A549 (cell line): ENCODE results near the gene KLF4. TPM values are rescaled to one million over a fixed set of nuclear protein-coding genes. Genes with fewer than 3 reads are reported as not detected.

Experiments
- ATAC-seq, 2 experiments: fragments of 200-7000 bp in 1 of 2; fragments of >200 bp in 1 of 2; cut with Nextera tagmentation in 1 of 2; cut with Tn5 transposase in 1 of 2; 3 replicates each; pipeline versions ENCODE4 v1.8.0 to v1.9.1; 2018 to 2020; ENCODE audit warnings: mild to moderate bottlenecking in 1 of 2, moderate library complexity in 1 of 2
- CTCF ChIA-PET: fragments of 300-600 bp; sonication (Branson Sonifier 250); formaldehyde crosslinking; extraction: SDS; loops from one replicate; lab custom pipeline; 2021; ENCODE audit warnings: antibody characterized with exemption, inconsistent platforms; lab: Yijun Ruan, JAX
- POLR2A ChIA-PET: fragments of 350-600 bp; formaldehyde crosslinking; extraction: SDS; loops from one replicate; lab custom pipeline; 2021; ENCODE audit warnings: antibody characterized with exemption, inconsistent platforms; lab: Yijun Ruan, JAX
- DNase-seq, 2 experiments: peaks; one replicate each; pipeline versions ENCODE4 v3.0.0 to v3.0.0-alpha.2; 2011 to 2016; ENCODE audit warnings: low read depth in 1 of 2, low spot score in 1 of 2
- FAIRE-seq: peaks from 2 replicates; lab custom pipeline; 2011; peaks lifted over from hg19 to GRCh38; lab: Jason Lieb, UNC
- H3K27ac ChIP-seq, 2 experiments: fragments of >200 bp; sonication (Bioruptor Twin); formaldehyde crosslinking; 3 replicates each; pipeline ENCODE4 v1.5.1; 2016 to 2017
- H3K4me1 ChIP-seq: fragments of >200 bp; sonication (Bioruptor Twin); formaldehyde crosslinking; 3 replicates; pipeline ENCODE4 v1.6.1; 2016
- H3K4me2 ChIP-seq: fragments of >200 bp; sonication (Bioruptor Twin); formaldehyde crosslinking; 3 replicates; pipeline ENCODE4 v1.6.1; 2016
- H3K4me3 ChIP-seq: fragments of >200 bp; sonication (Bioruptor Twin); formaldehyde crosslinking; 3 replicates; pipeline ENCODE4 v1.5.1; 2016
- H3K9me3 ChIP-seq: fragments of >200 bp; sonication (Bioruptor Twin); formaldehyde crosslinking; 3 replicates; pipeline ENCODE4 v1.6.1; 2016
- CEBPB ChIP-seq, 2 experiments: fragments of >200 bp in 1 of 2; sonication (Bioruptor Twin) in 1 of 2; formaldehyde crosslinking in 1 of 2; IDR thresholded peaks; 2 replicates each; pipeline ENCODE4 v1.6.1; 2012 to 2016
- CHD2 ChIP-seq: fragments of 150-350 bp; IDR thresholded peaks from 2 replicates; pipeline ENCODE4 v1.6.1; 2014; ENCODE audit warnings: low read length; ENCODE audit not compliant: partially characterized antibody
- CHD4 ChIP-seq: fragments of 200-600 bp; sonication (generic); IDR thresholded peaks from 2 replicates; pipeline ENCODE4 v1.6.1; 2016; ENCODE audit warnings: antibody characterized with exemption, mild to moderate bottlenecking, borderline replicate concordance
- CTCF ChIP-seq: fragments of >200 bp; sonication (Bioruptor Twin); formaldehyde crosslinking; IDR thresholded peaks from 3 replicates; pipeline ENCODE4 v1.5.1; 2016
- FOXS1 ChIP-seq: fragments of 250-450 bp; sonication (Bioruptor Pico); IDR thresholded peaks from 2 replicates; pipeline ENCODE4 v1.5.0; 2020; ENCODE audit warnings: mild to moderate bottlenecking, moderate library complexity
- GATA3 ChIP-seq: IDR thresholded peaks from 2 replicates; pipeline ENCODE4 v1.6.1; 2012; ENCODE audit warnings: borderline replicate concordance
- HDAC2 ChIP-seq: fragments of 200-600 bp; sonication (generic); IDR thresholded peaks from 2 replicates; pipeline ENCODE4 v1.6.1; 2016
- HOXB13 ChIP-seq: fragments of 250-450 bp; sonication (Bioruptor Pico); IDR thresholded peaks from 2 replicates; pipeline ENCODE4 v1.5.0; 2020; ENCODE audit warnings: low read depth, mild to moderate bottlenecking, moderate library complexity
- JUN ChIP-seq, 2 experiments: fragments of >200 bp; sonication (Bioruptor Twin); formaldehyde crosslinking; IDR thresholded peaks; 2 replicates in 1 of 2; 3 replicates in 1 of 2; pipeline ENCODE4 v1.6.1; 2016 to 2017
- JUNB ChIP-seq: fragments of >200 bp; sonication (Bioruptor Twin); formaldehyde crosslinking; IDR thresholded peaks from 2 replicates; pipeline ENCODE4 v1.6.1; 2016
- KDM1A ChIP-seq: fragments of 200-600 bp; sonication (generic); IDR thresholded peaks from 2 replicates; pipeline ENCODE4 v1.6.1; 2016; ENCODE audit warnings: low read depth, mild to moderate bottlenecking
- MAFK ChIP-seq: fragments of 450-650 bp; IDR thresholded peaks from 2 replicates; pipeline ENCODE4 v1.6.1; 2014; ENCODE audit not compliant: partially characterized antibody
- MAX ChIP-seq: IDR thresholded peaks from 2 replicates; pipeline ENCODE4 v1.6.1; 2012
- MAZ ChIP-seq: fragments of 150-350 bp; IDR thresholded peaks from 2 replicates; pipeline ENCODE4 v1.6.1; 2014; ENCODE audit warnings: antibody characterized with exemption, low read depth, low read length, borderline replicate concordance
- NFE2L2 ChIP-seq: fragments of 150-350 bp; conservative IDR thresholded peaks from 2 replicates; pipeline ENCODE4 v1.6.1; 2014; ENCODE audit warnings: low read length
- PHF8 ChIP-seq: fragments of 200-600 bp; sonication (generic); IDR thresholded peaks from 2 replicates; pipeline ENCODE4 v1.6.1; 2016; ENCODE audit warnings: low read depth, mild to moderate bottlenecking, antibody characterized with exemption, moderate library complexity, borderline replicate concordance
- RAD21 ChIP-seq, 2 experiments: fragments of >200 bp in 1 of 2; sonication (Bioruptor Twin) in 1 of 2; formaldehyde crosslinking in 1 of 2; IDR thresholded peaks in 1 of 2; conservative IDR thresholded peaks in 1 of 2; 2 replicates in 1 of 2; 3 replicates in 1 of 2; pipeline ENCODE4 v1.6.1; 2012 to 2018; ENCODE audit warnings: inconsistent platforms in 1 of 2
- RARB ChIP-seq: fragments of 250-450 bp; sonication (Bioruptor Pico); IDR thresholded peaks from 2 replicates; pipeline ENCODE4 v1.8.0; 2021; ENCODE audit warnings: mild to moderate bottlenecking, moderate library complexity
- SMC3 ChIP-seq: fragments of >200 bp; sonication (Bioruptor Twin); formaldehyde crosslinking; IDR thresholded peaks from 3 replicates; pipeline ENCODE4 v1.6.1; 2018; ENCODE audit warnings: inconsistent platforms
- SREBF2 ChIP-seq: fragments of 450-650 bp; IDR thresholded peaks from 2 replicates; pipeline ENCODE4 v1.6.1; 2014; ENCODE audit warnings: mild to moderate bottlenecking, moderate library complexity
- ZC3H11A ChIP-seq: fragments of 450-650 bp; IDR thresholded peaks from 2 replicates; pipeline ENCODE4 v1.6.1; 2014; ENCODE audit warnings: antibody characterized with exemption, mild to moderate bottlenecking
- ZFP36 ChIP-seq: fragments of 450-650 bp; IDR thresholded peaks from 2 replicates; pipeline ENCODE4 v1.6.1; 2014; ENCODE audit warnings: borderline replicate concordance; ENCODE audit not compliant: partially characterized antibody
- ZNF302 ChIP-seq: fragments of 250-450 bp; sonication (Bioruptor Pico); IDR thresholded peaks from 2 replicates; pipeline ENCODE4 v1.9.0; 2021; ENCODE audit warnings: inconsistent platforms, mild to moderate bottlenecking, moderate library complexity
- WGBS: methylation state at CpG from one replicate; pipeline ENCODE4 v1.1.6; 2017; ENCODE audit errors: missing lambda C conversion rate; 5-methylcytosine and 5-hydroxymethylcytosine counted together
- polyA plus RNA-seq, 4 experiments: library from polyadenylated mRNA; depleted of rRNA in 3 of 4; stranded (reverse); fragments of >200 nt; fragmentation: RNase III in 1 of 4; extraction: RNeasy Plus Mini Kit Qiagen cat#74134 plus additional on column Dnase treatment in 1 of 4; gene quantifications; 2 replicates in 3 of 4; 3 replicates in 1 of 4; pipeline ENCODE4 v1.2.3, GENCODE V29; 2011 to 2017
- TF ChIP-seq, protein P1 (sequence below): fragments of 150-350 bp; IDR thresholded peaks from 2 replicates; pipeline ENCODE4 v1.6.1; 2014; ENCODE audit warnings: low read depth, mild to moderate bottlenecking, low read length
- TF ChIP-seq, protein P2 (sequence below): IDR thresholded peaks from 2 replicates; pipeline ENCODE4 v1.6.1; 2012

KLF4 gene
- polyA plus RNA-seq, 2 of the 4 experiments (the other 2 are of a cell fraction), result 3.6 to 8.3 TPM

DNA sequence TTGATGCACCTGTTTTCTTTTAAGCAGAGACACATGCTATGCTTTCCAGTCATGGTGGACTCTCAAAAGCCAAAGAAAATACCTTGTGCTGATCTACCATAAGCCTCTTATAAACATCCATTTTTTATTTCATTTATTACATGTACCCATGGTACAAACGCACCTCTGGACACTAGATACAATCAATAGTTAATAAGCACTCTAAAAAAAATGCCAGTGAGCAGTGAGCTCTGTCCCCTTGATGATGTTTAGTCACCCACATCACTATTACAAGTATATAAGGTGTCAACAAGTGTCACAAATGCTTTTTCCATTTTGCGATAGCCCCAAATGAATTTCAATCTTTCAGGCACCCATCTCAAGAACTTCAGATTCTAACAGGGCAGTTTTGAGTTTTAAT is 5.9 kb downstream of the KLF4 start:
- WGBS, result 36% methylated on average over 2 of the region's 2 CpGs
- H3K4me2 ChIP-seq, result no peak overlapping the region
- FAIRE-seq, result no peak
- H3K4me3 ChIP-seq, result no peak overlapping the region
- TF ChIP-seq NFE2L2 (no peak), ZFP36 (no peak), MAX (no peak), SREBF2 (no peak)
- TF ChIP-seq, all 56 proteins: peak for 0
- Histone ChIP-seq H3K9me3 (no peaks in the 10 kb centered on the region), H3K27ac (no peak overlapping the region), H3K4me1 (peaks cover 19% of the 10 kb centered on the region)
- CTCF ChIA-PET, result interaction anchor here (0.6 to 4.1 kb wide), 43 partner anchors 8 to 1278 kb away, joined by 3 to 46 read pairs (median 4); no protein-coding TSS in a partner anchor
- ATAC-seq (no peak), DNase-seq (no peak)
- POLR2A ChIA-PET, result no interaction called here

DNA sequence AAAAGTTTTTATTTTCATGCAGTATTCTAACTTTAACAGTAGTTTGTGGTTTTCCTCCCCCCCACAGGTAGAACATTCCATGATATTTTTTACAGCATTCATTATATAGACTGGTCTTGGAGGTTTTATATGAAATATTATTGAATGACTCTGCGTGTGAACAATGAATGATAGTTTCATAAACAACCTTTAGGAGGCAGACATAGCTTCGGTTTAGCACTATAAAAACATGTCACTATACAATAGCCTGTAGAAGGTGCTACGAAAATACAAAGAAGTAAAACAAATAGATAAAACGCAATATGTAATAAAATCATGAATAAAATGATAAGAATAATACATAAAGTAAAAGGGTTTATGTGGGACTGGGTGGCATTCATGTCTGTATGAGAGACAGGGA is 8.5 kb downstream of the KLF4 start:
- Histone ChIP-seq H3K4me1 (peaks cover 13% of the 10 kb centered on the region), H3K4me3 (peak overlapping the region; percentile 33; the same call in 2 of the 3 replicates), H3K9me3 (no peaks in the 10 kb centered on the region), H3K4me2 (peak overlapping the region; percentile 93), H3K27ac (peak overlapping the region; percentile 79 to 86)
- peak; percentile 15 to 32 for DNase-seq
- TF ChIP-seq RAD21 (conservative IDR thresholded peaks at IDR 0.05 in 1 of 2, IDR thresholded peaks at IDR 0.05 in 1 of 2), result peak in 1 of 2 experiments; percentile 58; a peak in 4 of 5 replicates
- no peak for TF ChIP-seq RARB (CRISPR knock-in tag)
- TF ChIP-seq ZC3H11A, result no peak
- TF ChIP-seq CEBPB (IDR thresholded peaks at IDR 0.05), result no peak
- peak; percentile 43 for TF ChIP-seq CTCF
- no peak for TF ChIP-seq GATA3
- no peak for TF ChIP-seq ZFP36
- no peak for TF ChIP-seq ZNF302
- no peak for TF ChIP-seq HOXB13 (CRISPR knock-in tag)
- TF ChIP-seq SMC3, result peak; percentile 21; the same call in 1 of the 3 replicates
- TF ChIP-seq FOXS1, result no peak
- POLR2A ChIA-PET, result no interaction called here
- ATAC-seq, result peak; percentile 75 to 76; a peak in 5 of 6 replicates
- CTCF ChIA-PET, result interaction anchor here (0.5 to 4.1 kb wide), 13 partner anchors 13 to 1450 kb away, joined by 3 to 46 read pairs (median 3); no protein-coding TSS in a partner anchor
- 9% methylated on average over 4 of the region's 4 CpGs for WGBS
- FAIRE-seq, result peak; percentile 56

- Histone ChIP-seq H3K9me3 (no peaks in the 10 kb centered on the region), H3K4me3 (peak overlapping the region; percentile 33), H3K27ac (peak overlapping the region; percentile 79 to 86), H3K4me2 (peak overlapping the region; percentile 93), H3K4me1 (peaks cover 13% of the 10 kb centered on the region)
- CTCF ChIA-PET, result interaction anchor here (0.5 to 6.7 kb wide), 7 partner anchors 12 to 1281 kb away, joined by 3 to 48 read pairs (median 4); no protein-coding TSS in a partner anchor
- no peak for FAIRE-seq
- peak; percentile 32 to 34; a peak in 2 of 6 replicates for ATAC-seq
- 21% methylated on average over 12 of the region's 12 CpGs for WGBS
- peak; percentile 37 to 38 for DNase-seq
- POLR2A ChIA-PET, result no interaction called here
- no peak for TF ChIP-seq ZFP36
- no peak for TF ChIP-seq GATA3
- TF ChIP-seq CEBPB (IDR thresholded peaks at IDR 0.05), result peak; percentile 94 to 96
- no peak for TF ChIP-seq CTCF
- no peak for TF ChIP-seq PHF8
- TF ChIP-seq, protein P1, sequence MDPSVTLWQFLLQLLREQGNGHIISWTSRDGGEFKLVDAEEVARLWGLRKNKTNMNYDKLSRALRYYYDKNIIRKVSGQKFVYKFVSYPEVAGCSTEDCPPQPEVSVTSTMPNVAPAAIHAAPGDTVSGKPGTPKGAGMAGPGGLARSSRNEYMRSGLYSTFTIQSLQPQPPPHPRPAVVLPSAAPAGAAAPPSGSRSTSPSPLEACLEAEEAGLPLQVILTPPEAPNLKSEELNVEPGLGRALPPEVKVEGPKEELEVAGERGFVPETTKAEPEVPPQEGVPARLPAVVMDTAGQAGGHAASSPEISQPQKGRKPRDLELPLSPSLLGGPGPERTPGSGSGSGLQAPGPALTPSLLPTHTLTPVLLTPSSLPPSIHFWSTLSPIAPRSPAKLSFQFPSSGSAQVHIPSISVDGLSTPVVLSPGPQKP, result no peak
- TF ChIP-seq CHD4, result no peak
- TF ChIP-seq KDM1A, result no peak
- TF ChIP-seq MAFK, result peak; percentile 71
- TF ChIP-seq FOXS1, result no peak
- TF ChIP-seq, protein P2, sequence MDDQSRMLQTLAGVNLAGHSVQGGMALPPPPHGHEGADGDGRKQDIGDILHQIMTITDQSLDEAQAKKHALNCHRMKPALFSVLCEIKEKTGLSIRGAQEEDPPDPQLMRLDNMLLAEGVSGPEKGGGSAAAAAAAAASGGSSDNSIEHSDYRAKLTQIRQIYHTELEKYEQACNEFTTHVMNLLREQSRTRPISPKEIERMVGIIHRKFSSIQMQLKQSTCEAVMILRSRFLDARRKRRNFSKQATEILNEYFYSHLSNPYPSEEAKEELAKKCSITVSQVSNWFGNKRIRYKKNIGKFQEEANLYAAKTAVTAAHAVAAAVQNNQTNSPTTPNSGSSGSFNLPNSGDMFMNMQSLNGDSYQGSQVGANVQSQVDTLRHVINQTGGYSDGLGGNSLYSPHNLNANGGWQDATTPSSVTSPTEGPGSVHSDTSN, result no peak
- no peak for TF ChIP-seq RAD21 (conservative IDR thresholded peaks at IDR 0.05 in 1 of 2, IDR thresholded peaks at IDR 0.05 in 1 of 2)
- TF ChIP-seq CHD2, result no peak
- TF ChIP-seq MAZ, result no peak
- no peak for TF ChIP-seq HDAC2
- no peak for TF ChIP-seq HOXB13 (CRISPR knock-in tag)
- TF ChIP-seq JUNB, result peak; percentile 56; the same call in 1 of the 2 replicates
- no peak for TF ChIP-seq JUN (IDR thresholded peaks at IDR 0.05)
Measured at GRCh38 chr9:107480386-107480789, 9.2 kb downstream of the KLF4 start.
